Endothelial cell of umbilical vein (primary cell): ENCODE measurements around the gene PDE3B. TPM values are rescaled to one million over a fixed set of nuclear protein-coding genes. Genes with fewer than 3 reads are reported as not detected.

Experiments
- BruUV-seq: library from RNA; stranded (reverse); fragments of 400-500 nt; replicated peaks from 2 replicates; lab custom pipeline; 2021; lab: Mats Ljungman, UMichigan
- CTCF ChIA-PET: fragments of 300-600, 350-600 bp; sonication (Branson Sonifier 250); formaldehyde crosslinking; loops from one replicate; lab custom pipeline; 2021; ENCODE audit warnings: antibody characterized with exemption, inconsistent platforms; lab: Charles Lee
- POLR2A ChIA-PET: fragments of 300-600, 350-600 bp; sonication (Branson Sonifier 250); formaldehyde crosslinking; loops from one replicate; lab custom pipeline; 2021; ENCODE audit warnings: antibody characterized with exemption, inconsistent platforms; lab: Charles Lee
- DNase-seq: peaks from one replicate; pipeline ENCODE4 v3.0.0-alpha.2; 2011; ENCODE audit warnings: low read depth, low spot score
- FAIRE-seq: peaks from 2 replicates; lab custom pipeline; 2011; peaks lifted over from hg19 to GRCh38; lab: Jason Lieb, UNC
- H2AFZ ChIP-seq: 2 replicates; pipeline ENCODE4 v1.6.0; 2012; ENCODE audit warnings: low read depth, low read length, control low read depth, inconsistent platforms
- H3K27ac ChIP-seq: 2 replicates; pipeline ENCODE4 v1.5.1; 2011; ENCODE audit warnings: low read depth, mild to moderate bottlenecking, control low read depth, low read length, moderate library complexity; ENCODE audit not compliant: insufficient read depth
- H3K27me3 ChIP-seq, 2 experiments: 2 replicates each; pipeline versions ENCODE4 v1.6.0 to v1.6.1; 2011; ENCODE audit warnings: low read length in 2 of 2, mixed read lengths in 1 of 2; ENCODE audit not compliant: control insufficient read depth in 2 of 2, insufficient read depth in 2 of 2
- H3K36me3 ChIP-seq, 2 experiments: 2 replicates in 1 of 2; 3 replicates in 1 of 2; pipeline ENCODE4 v1.5.1; 2011; ENCODE audit warnings: low read length in 2 of 2, mild to moderate bottlenecking in 1 of 2, moderate library complexity in 1 of 2; ENCODE audit not compliant: control insufficient read depth in 2 of 2, insufficient read depth in 2 of 2; ENCODE audit errors: extremely low read depth in 1 of 2
- H3K4me1 ChIP-seq: 3 replicates; pipeline ENCODE4 v1.5.1; 2011; ENCODE audit warnings: mild to moderate bottlenecking, low read length; ENCODE audit not compliant: control insufficient read depth, insufficient read depth; ENCODE audit errors: extremely low read depth
- H3K4me2 ChIP-seq: 2 replicates; pipeline ENCODE4 v1.6.1; 2011; ENCODE audit warnings: low read length, control low read depth, mixed read lengths; ENCODE audit not compliant: insufficient read depth
- H3K4me3 ChIP-seq, 3 experiments: fragments of 200-600 bp in 1 of 3; sonication (generic), shearing (Covaris generic) in 1 of 3; replicated peaks in 1 of 3; 2 replicates each; pipeline ENCODE4 v1.5.1; 2011 to 2016; ENCODE audit warnings: control low read depth in 3 of 3, low read length in 3 of 3, mild to moderate bottlenecking in 2 of 3, inconsistent platforms in 1 of 3, low read depth in 1 of 3, moderate library complexity in 1 of 3; ENCODE audit not compliant: insufficient read depth in 1 of 3
- H3K79me2 ChIP-seq: 2 replicates; pipeline ENCODE4 v1.6.0; 2012; ENCODE audit warnings: low read length, inconsistent platforms; ENCODE audit not compliant: control insufficient read depth, insufficient read depth
- H3K9ac ChIP-seq: replicated peaks from 2 replicates; pipeline ENCODE3; 2011; ENCODE audit warnings: low read length, control low read depth; ENCODE audit not compliant: insufficient read depth; ENCODE audit errors: extremely low read depth
- H3K9me1 ChIP-seq: replicated peaks from 3 replicates; pipeline ENCODE4 v1.6.0; 2011; ENCODE audit warnings: mild to moderate bottlenecking, low read length; ENCODE audit not compliant: control insufficient read depth, insufficient read depth; ENCODE audit errors: extremely low read depth
- H3K9me3 ChIP-seq: replicated peaks from 2 replicates; pipeline ENCODE4 v1.5.1; 2012; ENCODE audit warnings: low read length, inconsistent platforms; ENCODE audit not compliant: control insufficient read depth, insufficient read depth
- H4K20me1 ChIP-seq: replicated peaks from 2 replicates; pipeline ENCODE3; 2011; ENCODE audit warnings: mild to moderate bottlenecking, low read length; ENCODE audit not compliant: control insufficient read depth, insufficient read depth; ENCODE audit errors: extremely low read depth
- CTCF ChIP-seq, 2 donors: IDR thresholded peaks; 1 replicate in 1 of 2; 2 replicates in 1 of 2; pipeline ENCODE4 v1.5.1; 2011; ENCODE audit warnings: low read length in 2 of 2, mild to moderate bottlenecking in 2 of 2, moderate library complexity in 2 of 2, control low read depth in 1 of 2, inconsistent platforms in 1 of 2, low read depth in 1 of 2; ENCODE audit not compliant: insufficient read depth in 1 of 2; ENCODE audit errors: extremely low read depth in 1 of 2
- EZH2 ChIP-seq: IDR thresholded peaks from 2 replicates; pipeline ENCODE4 v1.6.1; 2012; ENCODE audit warnings: borderline replicate concordance, low read depth, mild to moderate bottlenecking, moderate library complexity, low read length, inconsistent platforms; ENCODE audit not compliant: severe bottlenecking
- FOS ChIP-seq: IDR thresholded peaks from 2 replicates; pipeline ENCODE4 v1.6.1; 2011; ENCODE audit warnings: mild to moderate bottlenecking, low read length, moderate library complexity, borderline replicate concordance; ENCODE audit not compliant: insufficient read depth
- GATA2 ChIP-seq: IDR thresholded peaks from 2 replicates; pipeline ENCODE4 v1.7.0; 2011; ENCODE audit warnings: low read depth, mild to moderate bottlenecking, moderate library complexity, mixed read lengths, low read length; ENCODE audit not compliant: insufficient read length, insufficient read depth
- JUN ChIP-seq: IDR thresholded peaks from 2 replicates; pipeline ENCODE4 v1.6.1; 2011; ENCODE audit warnings: borderline replicate concordance, low read depth; ENCODE audit not compliant: insufficient read length, insufficient read depth
- MAX ChIP-seq: IDR thresholded peaks from 2 replicates; pipeline ENCODE4 v1.6.1; 2011; ENCODE audit not compliant: insufficient read depth, insufficient read length
- MYC ChIP-seq: IDR thresholded peaks from one replicate; pipeline ENCODE4 v1.6.1; 2011; ENCODE audit warnings: mild to moderate bottlenecking, low read depth, low read length
- POLR2A ChIP-seq: IDR thresholded peaks from 2 replicates; pipeline ENCODE4 v1.6.1; 2012; ENCODE audit warnings: low read depth, mild to moderate bottlenecking, control low read depth, low read length
- POLR2AphosphoS5 ChIP-seq: IDR thresholded peaks from 2 replicates; pipeline ENCODE4 v1.6.1; 2012; ENCODE audit warnings: low read depth, mild to moderate bottlenecking, control low read depth, low read length, moderate library complexity; ENCODE audit not compliant: insufficient read depth
- dilution Hi-C: fragments of 300-500 bp; cut with MboI; formaldehyde crosslinking; loops from one replicate; pipeline ENCODE4 v1.15.0; 2019; ENCODE audit warnings: low sequenced_read_pairs; ENCODE audit not compliant: extremely low pct_ligation_motif_present
- intact Hi-C: fragments of 100-400 bp; cut with micrococcal nuclease; formaldehyde crosslinking; loops from one replicate; pipeline ENCODE4 v1.10.0; 2022
- polyA plus RNA-seq, 4 experiments: library from polyadenylated mRNA; depleted of rRNA in 3 of 4; stranded (reverse) in 3 of 4; unstranded in 1 of 4; fragments of >200 nt; gene quantifications; 2 replicates each; pipeline versions ENCODE4 v1.2.1 to v1.2.3, GENCODE V29; 2011 to 2012; ENCODE audit warnings: missing spikeins in 1 of 4
- total RNA-seq: library from RNA; stranded (reverse); gene quantifications from 2 replicates; pipeline ENCODE4 v1.2.3, GENCODE V29; 2021

Gene PDE3B
- total and polyA plus RNA-seq, 2 donors (not counting 3 experiments of a cell fraction or from before 2014, with no cell fraction given) = 0.26 to 1.9 TPM

- DNase-seq (no peak), FAIRE-seq (no peak)
- no peaks in the 10 kb centered on the region for H3K36me3 ChIP-seq
- H3K4me3 ChIP-seq = no peak overlapping the region
- H3K27ac ChIP-seq = no peak overlapping the region
- H3K9me3 ChIP-seq = no peaks in the 10 kb centered on the region
- no peak overlapping the region for H2AFZ ChIP-seq
- TF ChIP-seq POLR2A = no peak
- TF ChIP-seq EZH2 = no peak
- no peak for TF ChIP-seq FOS
- TF ChIP-seq POLR2AphosphoS5 = no peak
- no peak for TF ChIP-seq MAX
- TF ChIP-seq CTCF (IDR thresholded peaks at IDR 0.05; ENCODE audit: extremely low read depth in 1 of 2, insufficient read depth in 1 of 2, low read depth in 1 of 2, low read length in 2 of 2) = no peak
- no peak for TF ChIP-seq MYC
- no peak for TF ChIP-seq JUN
- no peak for TF ChIP-seq GATA2
- BruUV-seq = no TSS peak
- dilution Hi-C loops = no loop called here
- H3K9ac ChIP-seq = no peak overlapping the region
- H3K27me3 ChIP-seq = no peaks in the 10 kb centered on the region
- no peaks in the 10 kb centered on the region for H3K9me1 ChIP-seq
- H3K4me2 ChIP-seq = no peak overlapping the region
- POLR2A ChIA-PET = no interaction called here
- H3K4me1 ChIP-seq = no peaks in the 10 kb centered on the region
- intact Hi-C loops = no loop called here
- H4K20me1 ChIP-seq = no peaks in the 10 kb centered on the region
- no peaks in the 10 kb centered on the region for H3K79me2 ChIP-seq
- CTCF ChIA-PET = no interaction called here
Measured at GRCh38 chr11:14852571-14853177, 209.1 kb downstream of the PDE3B start.
